NCI-H146 treated with DMSO at 0.1 percent for 48 hours (cell line): Measurements from ENCODE around the gene CEP152.

Experiments used
- DNase-seq: peaks from one replicate; lab custom pipeline; 2025; ENCODE audit not compliant: unreplicated experiment; lab: John Stamatoyannopoulos, UW

The CEP152 gene

GRCh38 chr15:48774484-48774883, 36.4 kb downstream of the CEP152 start:
- DNase-seq, result no peak

- DNase-seq, result no peak
Observed at GRCh38 chr15:48766196-48766595, 44.7 kb downstream of the CEP152 start.

GRCh38 chr15:48765022-48765421, 45.8 kb downstream of the CEP152 start:
- DNase-seq, result no peak

- no peak for DNase-seq
Observed at GRCh38 chr15:48761393-48762158, 49.3 kb downstream of the CEP152 start.

- no peak for DNase-seq
Observed at GRCh38 chr15:48759921-48760320, 50.9 kb downstream of the CEP152 start.

- no peak for DNase-seq
Observed at GRCh38 chr15:48757661-48758060, 53.2 kb downstream of the CEP152 start.

- DNase-seq, result no peak
Observed at GRCh38 chr15:48754011-48754410, 56.9 kb downstream of the CEP152 start.

GRCh38 chr15:48751595-48751994, 59.3 kb downstream of the CEP152 start:
- no peak for DNase-seq

- DNase-seq, result no peak
Observed at GRCh38 chr15:48748535-48748934, 62.3 kb downstream of the CEP152 start.

GRCh38 chr15:48733615-48734014, 77.3 kb downstream of the CEP152 start:
- DNase-seq, result no peak

GRCh38 chr15:48730506-48730905, 80.4 kb downstream of the CEP152 start:
- DNase-seq, result no peak

- no peak for DNase-seq
Observed at GRCh38 chr15:48723969-48724368, 86.9 kb downstream of the CEP152 start.

- DNase-seq, result no peak
Observed at GRCh38 chr15:48722764-48723661, 87.9 kb downstream of the CEP152 start.

GRCh38 chr15:48721061-48721810, 89.6 kb downstream of the CEP152 start:
- no peak for DNase-seq

- no peak for DNase-seq
Observed at GRCh38 chr15:48720646-48721045, 90.2 kb downstream of the CEP152 start.

- DNase-seq, result no peak
Observed at GRCh38 chr15:48719668-48720067, 91.2 kb downstream of the CEP152 start.

GRCh38 chr15:48718646-48719045, 92.2 kb downstream of the CEP152 start:
- no peak for DNase-seq

- no peak for DNase-seq
Observed at GRCh38 chr15:48717458-48717857, 93.4 kb downstream of the CEP152 start.

- DNase-seq, result no peak
Observed at GRCh38 chr15:48712546-48712945, 98.3 kb downstream of the CEP152 start.

- no peak for DNase-seq
Observed at GRCh38 chr15:48710952-48711495, 99.8 kb downstream of the CEP152 start.

GRCh38 chr15:48708641-48709040, 102.2 kb downstream of the CEP152 start:
- DNase-seq, result no peak
